GM19193 (cell line): ENCODE measurements around the gene MKX.

Experiments
- POLR2A ChIP-seq: IDR thresholded peaks from 4 replicates; pipeline ENCODE4 v1.6.1; 2011; ENCODE audit not compliant: insufficient read depth, insufficient read length; ENCODE audit errors: extremely low read depth

The MKX gene

DNA sequence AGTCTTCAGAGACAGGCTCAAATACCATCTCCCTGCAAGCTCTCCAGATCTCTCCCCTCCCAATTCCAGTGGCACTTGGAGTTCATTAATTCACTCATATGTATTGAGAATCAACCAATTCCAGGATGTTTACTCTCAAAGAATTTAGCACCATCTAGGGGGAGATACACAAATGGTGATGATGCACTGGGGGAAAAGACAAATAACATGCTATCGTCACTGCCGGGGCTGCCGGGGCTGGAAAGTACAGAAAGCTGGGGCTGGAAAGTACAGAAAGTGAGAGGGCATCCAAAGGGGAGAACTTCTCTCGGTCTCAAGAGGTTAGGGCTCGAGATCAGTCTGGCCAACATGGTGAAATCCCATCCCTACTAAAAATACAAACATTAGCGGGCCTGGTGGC is 118.7 kb downstream of the MKX start:
- no peak for TF ChIP-seq POLR2A

DNA sequence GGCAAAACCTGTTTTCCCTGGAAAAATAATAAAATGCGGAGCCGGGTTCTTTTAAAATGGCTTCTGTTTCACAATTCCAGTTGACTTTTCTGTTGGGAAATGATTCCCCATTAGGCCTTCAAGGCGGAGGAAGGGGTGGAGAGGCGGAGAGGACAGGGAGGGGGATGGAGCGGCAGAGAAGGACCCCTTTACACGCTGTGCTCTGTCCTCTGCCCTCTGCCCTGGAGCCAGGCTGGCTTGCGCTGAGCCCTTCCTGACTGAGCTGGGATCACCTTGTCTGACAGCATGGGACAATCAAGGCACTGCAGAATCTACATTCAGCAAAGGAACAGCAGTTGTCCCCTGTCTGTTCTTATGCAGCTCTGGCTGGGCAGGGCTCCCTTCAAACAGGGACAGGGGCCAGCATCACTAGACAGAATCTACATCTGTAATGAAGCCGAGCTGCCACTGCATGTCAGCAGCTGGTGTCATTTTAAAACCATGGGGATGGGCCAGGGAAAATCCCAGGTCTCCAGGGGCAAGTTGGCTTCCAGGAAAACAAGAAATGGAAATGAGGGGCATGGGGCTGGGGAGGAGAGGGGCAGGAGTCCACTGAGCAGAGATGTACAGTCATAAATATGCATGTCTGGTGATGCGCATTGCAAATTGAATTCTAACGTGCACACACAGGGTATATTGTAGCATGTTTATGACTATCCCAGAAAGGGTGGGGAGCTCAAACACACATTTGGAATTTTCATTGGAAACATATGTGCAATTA is 120.0 kb downstream of the MKX start:
- no peak for TF ChIP-seq POLR2A

DNA sequence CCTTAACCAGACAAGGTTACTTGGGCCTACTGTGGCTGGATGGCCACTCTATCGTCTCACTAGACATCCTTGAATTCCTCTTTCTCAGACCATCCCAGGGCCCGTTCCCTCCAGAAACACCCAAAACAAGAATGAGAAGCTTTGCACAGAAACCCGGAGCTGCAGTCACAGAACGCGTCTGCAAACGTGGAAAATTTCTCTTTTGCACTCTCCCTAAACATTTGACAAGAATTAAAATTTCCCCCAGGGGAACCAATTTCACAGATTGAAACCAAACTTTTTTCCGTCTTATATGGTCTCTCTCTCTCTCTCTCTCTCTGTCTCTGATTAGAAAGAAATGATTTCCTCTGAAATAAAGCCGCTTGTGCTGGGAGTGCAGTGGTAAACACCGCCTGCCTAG is 120.7 kb downstream of the MKX start:
- no peak for TF ChIP-seq POLR2A
